GM12874 (cell line): ENCODE results near the gene AFAP1L1.

Experiments
- TF ChIP-seq, protein P1 (sequence below): IDR thresholded peaks from 2 replicates; pipeline ENCODE4 v1.5.1; 2011; ENCODE audit warnings: low read depth, mild to moderate bottlenecking, control low read depth, low read length, moderate library complexity; ENCODE audit not compliant: insufficient read depth

AFAP1L1 gene

GRCh38 chr5:149345147-149345891, 73.7 kb downstream of the AFAP1L1 start, which contains the start of gene GRPEL2:
Gene GRPEL2, plus strand, starts transcription at chr5:149345499. Its CDS starts 41 bp downstream, at chr5:149345540.
- TF ChIP-seq, protein P1, sequence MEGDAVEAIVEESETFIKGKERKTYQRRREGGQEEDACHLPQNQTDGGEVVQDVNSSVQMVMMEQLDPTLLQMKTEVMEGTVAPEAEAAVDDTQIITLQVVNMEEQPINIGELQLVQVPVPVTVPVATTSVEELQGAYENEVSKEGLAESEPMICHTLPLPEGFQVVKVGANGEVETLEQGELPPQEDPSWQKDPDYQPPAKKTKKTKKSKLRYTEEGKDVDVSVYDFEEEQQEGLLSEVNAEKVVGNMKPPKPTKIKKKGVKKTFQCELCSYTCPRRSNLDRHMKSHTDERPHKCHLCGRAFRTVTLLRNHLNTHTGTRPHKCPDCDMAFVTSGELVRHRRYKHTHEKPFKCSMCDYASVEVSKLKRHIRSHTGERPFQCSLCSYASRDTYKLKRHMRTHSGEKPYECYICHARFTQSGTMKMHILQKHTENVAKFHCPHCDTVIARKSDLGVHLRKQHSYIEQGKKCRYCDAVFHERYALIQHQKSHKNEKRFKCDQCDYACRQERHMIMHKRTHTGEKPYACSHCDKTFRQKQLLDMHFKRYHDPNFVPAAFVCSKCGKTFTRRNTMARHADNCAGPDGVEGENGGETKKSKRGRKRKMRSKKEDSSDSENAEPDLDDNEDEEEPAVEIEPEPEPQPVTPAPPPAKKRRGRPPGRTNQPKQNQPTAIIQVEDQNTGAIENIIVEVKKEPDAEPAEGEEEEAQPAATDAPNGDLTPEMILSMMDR = no peak

- TF ChIP-seq, protein P1 = no peak
These were observed 74.2 kb downstream of the AFAP1L1 start for GRCh38 chr5:149345892-149346222.

GRCh38 chr5:149348518-149348917, 76.9 kb downstream of the AFAP1L1 start:
- TF ChIP-seq, protein P1 = no peak

DNA sequence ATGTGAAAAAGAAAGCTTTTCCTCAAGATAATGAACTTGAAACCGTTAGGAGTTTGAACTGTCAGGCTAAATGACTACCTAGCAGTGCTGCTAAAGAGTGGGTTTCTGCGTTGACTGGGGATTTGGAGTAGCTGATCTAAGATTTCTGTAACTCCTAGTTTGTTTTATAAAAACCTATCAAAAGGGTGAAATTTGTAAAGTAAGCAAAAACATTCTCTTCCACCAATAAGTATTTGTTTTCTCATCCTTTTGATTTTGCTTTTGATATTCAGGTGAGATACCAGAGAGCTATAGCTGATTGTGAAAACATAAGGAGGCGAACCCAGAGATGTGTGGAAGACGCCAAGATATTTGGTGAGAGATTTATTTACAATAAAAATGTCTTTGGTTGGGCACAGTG, 77.7 kb downstream of the AFAP1L1 start:
- TF ChIP-seq, protein P1 = no peak

DNA sequence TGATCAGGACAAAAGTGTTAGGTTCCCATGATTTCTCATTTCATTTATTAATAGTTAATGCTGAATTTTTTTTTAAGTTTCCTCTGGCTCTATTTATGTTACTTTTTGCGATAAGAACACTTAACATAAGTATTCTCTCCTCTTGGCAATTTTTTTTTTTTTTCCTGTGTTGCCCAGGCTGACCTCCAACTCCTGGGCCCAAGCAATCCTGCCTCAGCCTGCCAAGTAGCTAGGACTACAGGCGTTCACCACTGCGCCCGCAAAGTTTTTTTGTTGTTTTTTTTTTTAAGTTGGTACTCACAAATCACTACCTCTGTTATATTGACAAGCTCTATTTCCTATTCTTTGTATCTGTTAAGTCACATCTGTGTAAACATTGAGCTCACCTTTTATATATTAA, 80.5 kb downstream of the AFAP1L1 start:
- TF ChIP-seq, protein P1 = no peak

GRCh38 chr5:149353911-149354310, 82.3 kb downstream of the AFAP1L1 start:
- TF ChIP-seq, protein P1 = no peak

DNA sequence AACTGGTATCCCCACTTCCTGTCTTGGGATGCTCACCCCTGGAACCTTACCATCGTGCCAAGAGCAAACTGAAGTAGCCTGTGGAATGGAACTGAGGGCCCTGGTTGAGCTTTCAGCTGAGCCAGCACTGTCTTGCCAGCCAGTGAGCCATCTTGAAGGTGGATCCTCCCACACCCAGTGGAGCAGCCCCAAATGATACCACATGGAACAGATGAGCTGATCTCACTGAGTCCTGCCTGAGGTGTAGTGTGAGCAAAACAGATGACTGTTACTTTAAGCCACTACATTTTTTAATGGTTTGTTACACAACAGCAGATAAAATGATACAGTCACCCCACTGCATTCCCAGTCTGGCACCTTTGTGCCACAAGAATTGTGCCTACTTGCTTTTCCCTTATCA, 84.0 kb downstream of the AFAP1L1 start:
- TF ChIP-seq, protein P1 = no peak

GRCh38 chr5:149356391-149356790, 84.7 kb downstream of the AFAP1L1 start:
- TF ChIP-seq, protein P1 = no peak
